Coronary artery (tissue), 2 donors: Measurements from ENCODE around the gene NELL2.

ENCODE experiments used
- DNase-seq: peaks from one replicate; pipeline ENCODE4 v3.0.0-alpha.2; 2017; ENCODE audit warnings: low spot score
- H3K27ac ChIP-seq, 2 donors: fragments of 200-600 bp; sonication (generic); one replicate each; pipeline ENCODE4 v1.5.1; 2016 to 2019
- H3K4me3 ChIP-seq: fragments of 200-600 bp; sonication (generic); 2 replicates; pipeline ENCODE4 v1.5.1; 2016; ENCODE audit warnings: mild to moderate bottlenecking, moderate library complexity
- TF ChIP-seq, protein P1 (sequence below): fragments of 200-600 bp; sonication (generic); IDR thresholded peaks from one replicate; pipeline ENCODE4 v1.5.1; 2019; ENCODE audit warnings: antibody characterized with exemption

NELL2 gene

GRCh38 chr12:44728566-44728965 is 147.5 kb downstream of the NELL2 start:
- no peak overlapping the region for H3K27ac ChIP-seq
- DNase-seq, result no peak
- TF ChIP-seq, protein P1, sequence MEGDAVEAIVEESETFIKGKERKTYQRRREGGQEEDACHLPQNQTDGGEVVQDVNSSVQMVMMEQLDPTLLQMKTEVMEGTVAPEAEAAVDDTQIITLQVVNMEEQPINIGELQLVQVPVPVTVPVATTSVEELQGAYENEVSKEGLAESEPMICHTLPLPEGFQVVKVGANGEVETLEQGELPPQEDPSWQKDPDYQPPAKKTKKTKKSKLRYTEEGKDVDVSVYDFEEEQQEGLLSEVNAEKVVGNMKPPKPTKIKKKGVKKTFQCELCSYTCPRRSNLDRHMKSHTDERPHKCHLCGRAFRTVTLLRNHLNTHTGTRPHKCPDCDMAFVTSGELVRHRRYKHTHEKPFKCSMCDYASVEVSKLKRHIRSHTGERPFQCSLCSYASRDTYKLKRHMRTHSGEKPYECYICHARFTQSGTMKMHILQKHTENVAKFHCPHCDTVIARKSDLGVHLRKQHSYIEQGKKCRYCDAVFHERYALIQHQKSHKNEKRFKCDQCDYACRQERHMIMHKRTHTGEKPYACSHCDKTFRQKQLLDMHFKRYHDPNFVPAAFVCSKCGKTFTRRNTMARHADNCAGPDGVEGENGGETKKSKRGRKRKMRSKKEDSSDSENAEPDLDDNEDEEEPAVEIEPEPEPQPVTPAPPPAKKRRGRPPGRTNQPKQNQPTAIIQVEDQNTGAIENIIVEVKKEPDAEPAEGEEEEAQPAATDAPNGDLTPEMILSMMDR, result no peak
- no peak overlapping the region for H3K4me3 ChIP-seq

GRCh38 chr12:44720265-44720664 is 155.8 kb downstream of the NELL2 start:
- TF ChIP-seq, protein P1, result no peak
- no peak for DNase-seq
- Histone ChIP-seq H3K4me3 (no peak overlapping the region), H3K27ac (no peak overlapping the region)

DNA sequence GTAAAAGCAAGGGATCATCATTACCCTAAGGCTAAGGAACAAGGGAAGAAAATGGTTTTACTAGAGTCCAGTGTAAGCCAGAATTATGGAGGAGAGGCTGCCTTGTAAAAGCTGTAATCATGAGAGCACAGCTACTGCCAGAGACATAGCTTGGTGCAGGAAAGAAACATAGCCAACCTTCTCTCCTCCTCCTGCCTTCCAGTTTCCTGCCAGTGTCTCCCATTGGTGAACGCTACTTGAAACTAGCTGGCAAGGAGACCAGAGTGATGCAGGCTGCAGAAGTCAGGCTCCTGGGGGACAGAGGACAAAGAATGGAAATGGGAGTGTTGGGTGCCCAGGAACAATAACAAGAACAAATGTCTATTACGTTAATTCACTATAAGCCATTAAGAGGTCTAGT is 158.5 kb downstream of the NELL2 start:
- TF ChIP-seq, protein P1, result no peak
- DNase-seq, result no peak
- Histone ChIP-seq H3K4me3 (no peak overlapping the region), H3K27ac (no peak overlapping the region)

GRCh38 chr12:44716711-44717110 is 159.4 kb downstream of the NELL2 start:
- DNase-seq, result no peak
- Histone ChIP-seq H3K27ac (no peak overlapping the region), H3K4me3 (no peak overlapping the region)
- TF ChIP-seq, protein P1, result no peak

DNA sequence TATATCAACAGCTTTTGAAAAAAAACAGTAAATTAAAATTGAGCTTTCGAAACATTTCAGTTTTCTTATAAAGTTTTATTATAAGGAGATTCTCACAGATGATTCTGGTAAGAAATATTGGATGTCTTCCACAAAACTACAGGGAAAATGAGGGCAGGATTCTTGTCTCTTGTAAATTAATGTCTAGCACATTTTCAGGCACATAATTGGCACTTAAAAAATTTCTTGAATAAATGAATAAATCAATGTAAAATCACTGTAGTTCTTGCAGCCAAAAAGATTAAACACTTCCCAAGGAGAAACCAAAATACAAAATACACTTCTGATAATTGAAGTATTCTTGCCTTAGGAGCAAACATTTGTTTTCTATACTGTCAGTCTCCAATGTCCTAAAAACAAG is 164.4 kb downstream of the NELL2 start:
- no peak overlapping the region for H3K27ac ChIP-seq
- H3K4me3 ChIP-seq, result no peak overlapping the region
- no peak for DNase-seq
- TF ChIP-seq, protein P1, result no peak

DNA sequence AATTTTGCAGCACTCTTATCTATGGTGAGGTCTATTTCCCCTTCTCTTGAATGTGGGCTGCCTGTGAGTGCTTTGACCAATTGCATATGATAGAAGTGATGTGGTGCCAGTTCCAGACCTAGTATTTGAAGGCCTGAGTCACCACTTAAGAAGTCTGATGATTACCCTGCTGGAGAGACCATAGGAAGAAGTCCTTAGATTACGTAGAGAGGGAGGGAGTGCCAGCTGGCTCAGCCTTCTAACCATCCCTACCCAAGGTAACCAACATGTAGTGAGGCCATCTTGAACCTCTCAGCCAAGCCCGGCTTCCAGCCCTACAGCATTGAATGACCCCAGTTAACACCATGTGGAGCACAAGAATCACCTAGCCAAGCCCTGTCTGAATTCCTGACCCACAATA is 166.9 kb downstream of the NELL2 start:
- DNase-seq, result no peak
- TF ChIP-seq, protein P1, result no peak
- Histone ChIP-seq H3K27ac (no peak overlapping the region), H3K4me3 (no peak overlapping the region)

DNA sequence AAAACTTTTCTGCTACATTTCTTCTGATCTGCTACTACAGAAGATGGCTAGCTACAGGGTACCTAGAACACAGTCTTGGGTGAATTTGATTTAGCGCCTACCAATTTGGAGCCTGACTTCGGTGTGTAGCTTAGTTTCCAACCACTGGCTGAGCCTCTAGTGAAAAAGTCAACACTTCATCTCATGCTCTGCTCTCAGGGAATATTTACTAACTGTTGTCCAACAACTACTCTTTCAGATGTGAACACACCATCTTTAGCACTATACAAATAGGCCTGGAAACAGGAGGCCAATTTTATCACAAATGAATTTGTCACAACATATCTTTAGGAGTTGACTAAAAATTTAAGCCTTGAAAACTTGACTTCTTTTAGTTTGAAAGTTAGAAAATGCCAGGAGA is 167.9 kb downstream of the NELL2 start:
- no peak overlapping the region for H3K4me3 ChIP-seq
- H3K27ac ChIP-seq, result no peak overlapping the region
- no peak for DNase-seq
- TF ChIP-seq, protein P1, result no peak
